Measurements from ENCODE around the gene WDR83.

GRCh38 chr19:12646551-12646950 is 20.1 kb upstream of the WDR83 start:
- TF ChIP-seq CTCF (IDR thresholded peaks at IDR 0.05) (no peak), EZH2 (IDR thresholded peaks at IDR 0.05) (no peak), EZH2phosphoT487 (IDR thresholded peaks at IDR 0.05) (no peak)
